ENCODE measurements around the gene WDR37.

- no peak for TF ChIP-seq REST (IDR thresholded peaks at IDR 0.05; ENCODE audit: low read depth)
- no peak for TF ChIP-seq FOXM1 (IDR thresholded peaks at IDR 0.05; ENCODE audit: borderline replicate concordance, low read depth)
- TF ChIP-seq EGR1 (IDR thresholded peaks at IDR 0.05) = no peak
- no peak for TF ChIP-seq MAX (IDR thresholded peaks at IDR 0.05)
Observed at GRCh38 chr10:1022413-1022812, 33.8 kb upstream of the WDR37 start.

All from Ishikawa (cell line).